ENCODE measurements around the gene LINC01488. TPM values are rescaled to one million over a fixed set of nuclear protein-coding genes. Genes with fewer than 3 reads are reported as not detected.

Gene LINC01488
- total and polyA plus RNA-seq, 10 of the 15 experiments (the other 5 are each of a cell fraction or from before 2014, with no cell fraction given): not detected

DNA sequence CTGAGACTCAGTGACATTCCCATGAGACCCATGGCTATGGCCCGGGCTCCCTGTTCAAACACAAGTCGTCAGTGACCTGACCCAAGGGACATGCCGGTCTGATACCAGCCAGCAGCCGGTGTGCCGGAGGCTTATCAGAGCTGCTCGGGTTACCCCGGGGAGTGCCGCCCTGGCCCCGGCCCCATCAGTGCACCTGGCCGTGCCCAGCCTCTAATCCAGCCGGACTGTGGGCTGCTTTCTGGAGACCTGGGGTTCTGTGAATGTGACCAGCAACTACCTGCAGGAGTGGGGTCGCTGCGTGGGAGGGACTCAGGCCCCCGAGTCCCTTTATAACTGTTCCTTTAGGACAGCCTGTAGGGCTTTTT is 52.7 kb downstream of the LINC01488 start:
- RAD21 ChIA-PET (ENCODE audit: unreplicated experiment): no interaction called here
- POLR2A ChIA-PET: no interaction called here

More for the DNA sequence above, 52.7 kb downstream of the LINC01488 start:
- CTCF ChIA-PET: no interaction called here
- H3K9me3 ChIP-seq (replicated peaks; ENCODE audit: control insufficient read depth, insufficient read depth, low read length): no peaks in the 10 kb centered on the region
- H4K20me1 ChIP-seq (ENCODE audit: control insufficient read depth, insufficient read depth): no peaks in the 10 kb centered on the region
- H3K27ac ChIP-seq (ENCODE audit: control insufficient read depth, insufficient read depth): no peak overlapping the region
- ATAC-seq: no peak
- H3K4me2 ChIP-seq (ENCODE audit: control insufficient read depth, insufficient read depth): no peak overlapping the region
- TF ChIP-seq, protein P1, sequence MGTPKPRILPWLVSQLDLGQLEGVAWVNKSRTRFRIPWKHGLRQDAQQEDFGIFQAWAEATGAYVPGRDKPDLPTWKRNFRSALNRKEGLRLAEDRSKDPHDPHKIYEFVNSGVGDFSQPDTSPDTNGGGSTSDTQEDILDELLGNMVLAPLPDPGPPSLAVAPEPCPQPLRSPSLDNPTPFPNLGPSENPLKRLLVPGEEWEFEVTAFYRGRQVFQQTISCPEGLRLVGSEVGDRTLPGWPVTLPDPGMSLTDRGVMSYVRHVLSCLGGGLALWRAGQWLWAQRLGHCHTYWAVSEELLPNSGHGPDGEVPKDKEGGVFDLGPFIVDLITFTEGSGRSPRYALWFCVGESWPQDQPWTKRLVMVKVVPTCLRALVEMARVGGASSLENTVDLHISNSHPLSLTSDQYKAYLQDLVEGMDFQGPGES (IDR thresholded peaks at IDR 0.05): no peak
- TF ChIP-seq CEBPZ (IDR thresholded peaks at IDR 0.05; ENCODE audit: low read depth, low read length) (no peak), ZBTB4 (CRISPR knock-in tag; IDR thresholded peaks at IDR 0.05) (no peak), BMI1 (IDR thresholded peaks at IDR 0.05; ENCODE audit: borderline replicate concordance) (no peak), MEF2B (IDR thresholded peaks at IDR 0.05; ENCODE audit: partially characterized antibody, poor library complexity, severe bottlenecking) (no peak), NBN (IDR thresholded peaks at IDR 0.05) (no peak), EGR1 (IDR thresholded peaks at IDR 0.05; ENCODE audit: borderline replicate concordance in 1 of 2, low read depth in 2 of 2, low read length in 2 of 2) (no peak), MEF2A (IDR thresholded peaks at IDR 0.05; ENCODE audit: insufficient read depth, low read depth, low read length) (no peak), KAT2A (conservative IDR thresholded peaks at IDR 0.05; ENCODE audit: control insufficient read depth, low read depth, low read length) (no peak), SMAD5 (IDR thresholded peaks at IDR 0.05; ENCODE audit: low read depth) (no peak)
- TF ChIP-seq, protein P2, sequence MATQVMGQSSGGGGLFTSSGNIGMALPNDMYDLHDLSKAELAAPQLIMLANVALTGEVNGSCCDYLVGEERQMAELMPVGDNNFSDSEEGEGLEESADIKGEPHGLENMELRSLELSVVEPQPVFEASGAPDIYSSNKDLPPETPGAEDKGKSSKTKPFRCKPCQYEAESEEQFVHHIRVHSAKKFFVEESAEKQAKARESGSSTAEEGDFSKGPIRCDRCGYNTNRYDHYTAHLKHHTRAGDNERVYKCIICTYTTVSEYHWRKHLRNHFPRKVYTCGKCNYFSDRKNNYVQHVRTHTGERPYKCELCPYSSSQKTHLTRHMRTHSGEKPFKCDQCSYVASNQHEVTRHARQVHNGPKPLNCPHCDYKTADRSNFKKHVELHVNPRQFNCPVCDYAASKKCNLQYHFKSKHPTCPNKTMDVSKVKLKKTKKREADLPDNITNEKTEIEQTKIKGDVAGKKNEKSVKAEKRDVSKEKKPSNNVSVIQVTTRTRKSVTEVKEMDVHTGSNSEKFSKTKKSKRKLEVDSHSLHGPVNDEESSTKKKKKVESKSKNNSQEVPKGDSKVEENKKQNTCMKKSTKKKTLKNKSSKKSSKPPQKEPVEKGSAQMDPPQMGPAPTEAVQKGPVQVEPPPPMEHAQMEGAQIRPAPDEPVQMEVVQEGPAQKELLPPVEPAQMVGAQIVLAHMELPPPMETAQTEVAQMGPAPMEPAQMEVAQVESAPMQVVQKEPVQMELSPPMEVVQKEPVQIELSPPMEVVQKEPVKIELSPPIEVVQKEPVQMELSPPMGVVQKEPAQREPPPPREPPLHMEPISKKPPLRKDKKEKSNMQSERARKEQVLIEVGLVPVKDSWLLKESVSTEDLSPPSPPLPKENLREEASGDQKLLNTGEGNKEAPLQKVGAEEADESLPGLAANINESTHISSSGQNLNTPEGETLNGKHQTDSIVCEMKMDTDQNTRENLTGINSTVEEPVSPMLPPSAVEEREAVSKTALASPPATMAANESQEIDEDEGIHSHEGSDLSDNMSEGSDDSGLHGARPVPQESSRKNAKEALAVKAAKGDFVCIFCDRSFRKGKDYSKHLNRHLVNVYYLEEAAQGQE (IDR thresholded peaks at IDR 0.05; ENCODE audit: low read depth, low read length): no peak
- SMC1A ChIA-PET (ENCODE audit: uncharacterized antibody, unreplicated experiment): interaction anchor here (0.7 kb wide), 1 partner anchor 61 kb away, joined by 3 read pairs; no protein-coding TSS in a partner anchor
- H3K4me1 ChIP-seq (ENCODE audit: control insufficient read depth, insufficient read depth, low read length): peaks cover 6% of the 10 kb centered on the region; the same call in 1 of the 2 replicates
- intact Hi-C loops (cut with micrococcal nuclease; ENCODE audit: unreplicated experiment): no loop called here
- 45% methylated on average over 10 of the region's 14 CpGs for WGBS (ENCODE audit: insufficient coverage, insufficient replicate concordance, low lambda C conversion rate, missing lambda C conversion rate)
- no peak overlapping the region for H3K9ac ChIP-seq (ENCODE audit: control insufficient read depth, insufficient read depth, low read length)
- FAIRE-seq: no peak
- BruUV-seq (replicated peaks): no TSS peak
- no peak for DNase-seq (ENCODE audit: low read depth, low spot score)
- H2AFZ ChIP-seq (ENCODE audit: control insufficient read depth, low read depth, low read length): no peak overlapping the region
- no peaks in the 10 kb centered on the region for H3K27me3 ChIP-seq (replicated peaks in 1 of 2; ENCODE audit: control insufficient read depth in 2 of 2, insufficient read depth in 2 of 2, low read length in 1 of 2)
- no peaks in the 10 kb centered on the region for H3K79me2 ChIP-seq (ENCODE audit: control insufficient read depth, insufficient read depth, low read length)
- H3K4me3 ChIP-seq: no peak overlapping the region
- in situ Hi-C loops (cut with MboI): no loop called here
- H3K36me3 ChIP-seq (ENCODE audit: control insufficient read depth in 2 of 2, insufficient read depth in 2 of 2, low read length in 1 of 2): no peaks in the 10 kb centered on the region
